WTC11 (cell line): ENCODE measurements around the gene DUSP1.

Source experiments
- NFE2L1 ChIP-seq: sonication (generic); formaldehyde crosslinking; IDR thresholded peaks from 2 replicates; pipeline ENCODE4 v1.8.1; 2023; ENCODE audit warnings: missing genetic modification reagents
- NFYB ChIP-seq: sonication (generic); formaldehyde crosslinking; conservative IDR thresholded peaks from 2 replicates; pipeline ENCODE4 v1.8.0; 2022; ENCODE audit warnings: low read depth, missing genetic modification reagents
- TF ChIP-seq, protein P1 (sequence below): sonication (generic); formaldehyde crosslinking; IDR thresholded peaks from 2 replicates; pipeline ENCODE4 v1.8.1; 2022; ENCODE audit warnings: missing genetic modification reagents, borderline replicate concordance

DNA sequence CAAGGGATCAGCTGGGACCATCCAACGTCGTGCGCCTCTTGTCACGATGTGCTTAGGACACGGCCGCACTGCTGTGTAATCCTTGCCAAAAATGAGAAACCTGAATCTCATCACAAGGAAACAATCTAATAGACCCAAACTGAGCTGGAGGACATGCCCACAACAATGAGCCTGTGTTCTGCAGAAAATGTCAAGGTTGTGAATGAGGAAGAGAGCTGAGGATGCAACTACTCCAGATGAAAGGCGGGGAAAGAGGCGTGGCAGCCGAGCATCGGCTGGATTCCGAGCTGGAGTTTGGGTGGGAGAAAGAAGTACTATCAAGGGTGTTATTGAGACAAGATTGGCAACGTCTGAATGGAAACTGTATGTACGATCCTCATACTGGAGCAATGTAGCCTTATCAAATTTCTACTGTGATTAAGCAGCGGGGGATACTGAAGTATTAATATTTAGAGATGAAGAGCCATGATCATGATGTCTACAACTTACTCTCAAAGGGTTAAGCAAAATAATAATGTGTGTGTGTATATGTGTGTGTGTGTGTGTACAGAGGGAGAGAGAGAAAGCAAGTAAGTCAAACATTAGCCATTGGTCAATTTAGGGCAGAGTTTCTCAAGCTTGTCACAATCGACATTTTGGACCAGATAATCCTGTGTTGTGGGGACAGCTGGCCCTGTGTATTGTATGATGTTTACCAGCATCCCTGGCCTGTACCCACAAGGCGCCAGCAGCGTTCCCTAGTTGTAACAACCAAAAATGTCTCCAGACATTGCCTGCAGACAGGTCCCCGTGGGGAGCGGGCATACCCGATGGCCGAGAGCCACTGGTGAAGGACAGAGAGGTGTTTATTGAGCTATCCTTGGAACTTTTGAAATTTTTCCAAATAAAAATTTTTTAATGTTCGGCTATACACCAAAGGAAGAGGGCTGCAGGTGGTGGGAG is 46.5 kb downstream of the DUSP1 start:
- TF ChIP-seq NFYB (no peak), NFE2L1 (no peak)
- TF ChIP-seq, protein P1, sequence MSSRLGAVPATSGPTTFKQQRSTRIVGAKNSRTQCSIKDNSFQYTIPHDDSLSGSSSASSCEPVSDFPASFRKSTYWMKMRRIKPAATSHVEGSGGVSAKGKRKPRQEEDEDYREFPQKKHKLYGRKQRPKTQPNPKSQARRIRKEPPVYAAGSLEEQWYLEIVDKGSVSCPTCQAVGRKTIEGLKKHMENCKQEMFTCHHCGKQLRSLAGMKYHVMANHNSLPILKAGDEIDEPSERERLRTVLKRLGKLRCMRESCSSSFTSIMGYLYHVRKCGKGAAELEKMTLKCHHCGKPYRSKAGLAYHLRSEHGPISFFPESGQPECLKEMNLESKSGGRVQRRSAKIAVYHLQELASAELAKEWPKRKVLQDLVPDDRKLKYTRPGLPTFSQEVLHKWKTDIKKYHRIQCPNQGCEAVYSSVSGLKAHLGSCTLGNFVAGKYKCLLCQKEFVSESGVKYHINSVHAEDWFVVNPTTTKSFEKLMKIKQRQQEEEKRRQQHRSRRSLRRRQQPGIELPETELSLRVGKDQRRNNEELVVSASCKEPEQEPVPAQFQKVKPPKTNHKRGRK, result no peak
